ENCODE data around the gene COL18A1. TPM values are rescaled to one million over a fixed set of nuclear protein-coding genes. Genes with fewer than 3 reads are reported as not detected.

The COL18A1 gene
- polyA plus RNA-seq, 1 of the 3 experiments (the other 2 are of a cell fraction), result 118 TPM

- H3K27me3 ChIP-seq (ENCODE audit: insufficient read depth), result no peaks in the 10 kb centered on the region
- H3K79me2 ChIP-seq (ENCODE audit: insufficient read depth), result no peaks in the 10 kb centered on the region
- no peaks in the 10 kb centered on the region for H4K20me1 ChIP-seq (ENCODE audit: insufficient read depth)
- no peaks in the 10 kb centered on the region for H3F3A ChIP-seq (replicated peaks; ENCODE audit: insufficient read depth)
- TF ChIP-seq EZH2phosphoT487 (IDR thresholded peaks at IDR 0.05; ENCODE audit: borderline replicate concordance, low read depth) (no peak), RFX5 (IDR thresholded peaks at IDR 0.05; ENCODE audit: low read length) (no peak), POLR2AphosphoS5 (IDR thresholded peaks at IDR 0.05; ENCODE audit: low read depth, low read length) (no peak), RXRA (IDR thresholded peaks at IDR 0.05; ENCODE audit: borderline replicate concordance, low read depth) (no peak)
- H3K4me3 ChIP-seq (ENCODE audit: low read depth in 2 of 2, low read length in 1 of 2), result no peak overlapping the region
- H3K9me2 ChIP-seq, result no peaks in the 10 kb centered on the region
- H3K9ac ChIP-seq, result no peak overlapping the region
- DNase-seq, result no peak
- no peak overlapping the region for H2AFZ ChIP-seq (ENCODE audit: low read depth)
- H3K4me2 ChIP-seq, result no peak overlapping the region
- H3K9me3 ChIP-seq, result no peaks in the 10 kb centered on the region
- H3K27ac ChIP-seq (ENCODE audit: low read depth in 2 of 2, low read length in 1 of 2), result no peak overlapping the region
- CTCF ChIA-PET, result no interaction called here
- H3K4me1 ChIP-seq (ENCODE audit: control insufficient read depth in 1 of 2, insufficient read depth in 2 of 2, low read depth in 1 of 2, low read length in 1 of 2), result no peaks in the 10 kb centered on the region; a peak in 1 of 4 replicates
- POLR2A ChIA-PET, result no interaction called here
- WGBS (ENCODE audit: low lambda C conversion rate), result 97% methylated on average over 20 of the region's 36 CpGs
- H3K36me3 ChIP-seq (replicated peaks in 1 of 2; ENCODE audit: control insufficient read depth in 1 of 2, insufficient read depth in 2 of 2, low read length in 1 of 2), result peaks cover 0 to 39% of the 10 kb centered on the region in 2 experiments
These were observed 84.2 kb downstream of the COL18A1 start for GRCh38 chr21:45488931-45489721.

GRCh38 chr21:45489722-45489982 is 84.7 kb downstream of the COL18A1 start:
- H3K36me3 ChIP-seq (replicated peaks in 1 of 2; ENCODE audit: control insufficient read depth in 1 of 2, insufficient read depth in 2 of 2, low read length in 1 of 2), result peaks cover 0 to 42% of the 10 kb centered on the region in 2 experiments
- no peak for DNase-seq
- H3K27ac ChIP-seq (ENCODE audit: low read depth in 2 of 2, low read length in 1 of 2), result no peak overlapping the region
- H3K4me2 ChIP-seq, result no peak overlapping the region
- H3K4me1 ChIP-seq (ENCODE audit: control insufficient read depth in 1 of 2, insufficient read depth in 2 of 2, low read depth in 1 of 2, low read length in 1 of 2), result no peaks in the 10 kb centered on the region; a peak in 1 of 4 replicates
- POLR2A ChIA-PET, result no interaction called here
- no peaks in the 10 kb centered on the region for H3K27me3 ChIP-seq (ENCODE audit: insufficient read depth)
- H3K9me3 ChIP-seq, result no peaks in the 10 kb centered on the region
- no peaks in the 10 kb centered on the region for H3K79me2 ChIP-seq (ENCODE audit: insufficient read depth)
- no peaks in the 10 kb centered on the region for H3K9me2 ChIP-seq
- H3K4me3 ChIP-seq (ENCODE audit: low read depth in 2 of 2, low read length in 1 of 2), result no peak overlapping the region
- no peaks in the 10 kb centered on the region for H3F3A ChIP-seq (replicated peaks; ENCODE audit: insufficient read depth)
- WGBS (ENCODE audit: low lambda C conversion rate), result 52% methylated on average over 4 of the region's 9 CpGs
- no peaks in the 10 kb centered on the region for H4K20me1 ChIP-seq (ENCODE audit: insufficient read depth)
- TF ChIP-seq JUND (IDR thresholded peaks at IDR 0.05), result no peak
- no peak for TF ChIP-seq RFX5 (IDR thresholded peaks at IDR 0.05; ENCODE audit: low read length)
- TF ChIP-seq ZBTB33 (IDR thresholded peaks at IDR 0.05; ENCODE audit: borderline replicate concordance, low read depth), result no peak
- TF ChIP-seq MEF2A (IDR thresholded peaks at IDR 0.05; ENCODE audit: borderline replicate concordance, low read depth), result no peak
- TF ChIP-seq NRF1 (IDR thresholded peaks at IDR 0.05; ENCODE audit: low read depth, low read length), result no peak
- no peak for TF ChIP-seq RCOR1 (IDR thresholded peaks at IDR 0.05; ENCODE audit: low read length)
- H3K9ac ChIP-seq, result no peak overlapping the region
- H2AFZ ChIP-seq (ENCODE audit: low read depth), result no peak overlapping the region
- CTCF ChIA-PET, result no interaction called here
